Central memory CD8-positive, alpha-beta T cell (primary cell): ENCODE measurements around the gene ARL8B.

Experiments used
- ATAC-seq: fragments of 150-1000 bp; cut with Tn5 transposase; replicated peaks from 2 replicates; pipeline ENCODE4 v1.10.0; 2022; ENCODE audit warnings: mild to moderate bottlenecking, moderate FRiP score, moderate number of reproducible peaks; ENCODE audit not compliant: poor library complexity, severe bottlenecking; ENCODE audit errors: extremely low read depth
- DNase-seq, 2 donors: peaks; one replicate each; pipeline ENCODE4 v3.0.0; 2021; ENCODE audit warnings: low spot score in 2 of 2
- H3K27ac Mint-ChIP-seq: one replicate; pipeline ENCODE4 v1.8.0; 2022; ENCODE audit warnings: low read depth, mild to moderate bottlenecking, moderate library complexity, mixed read lengths
- H3K27me3 Mint-ChIP-seq: one replicate; pipeline ENCODE4 v1.8.0; 2022; ENCODE audit warnings: mixed read lengths
- H3K36me3 Mint-ChIP-seq: one replicate; pipeline ENCODE4 v1.8.0; 2022; ENCODE audit warnings: mild to moderate bottlenecking, moderate library complexity, mixed read lengths; ENCODE audit not compliant: insufficient read depth
- H3K4me1 Mint-ChIP-seq: one replicate; pipeline ENCODE4 v1.8.0; 2022; ENCODE audit warnings: mixed read lengths
- H3K4me3 Mint-ChIP-seq: one replicate; pipeline ENCODE4 v1.8.0; 2022; ENCODE audit warnings: mild to moderate bottlenecking, moderate library complexity, mixed read lengths
- H3K9me3 Mint-ChIP-seq: one replicate; pipeline ENCODE4 v1.8.0; 2022; ENCODE audit warnings: mixed read lengths

The ARL8B gene

DNA sequence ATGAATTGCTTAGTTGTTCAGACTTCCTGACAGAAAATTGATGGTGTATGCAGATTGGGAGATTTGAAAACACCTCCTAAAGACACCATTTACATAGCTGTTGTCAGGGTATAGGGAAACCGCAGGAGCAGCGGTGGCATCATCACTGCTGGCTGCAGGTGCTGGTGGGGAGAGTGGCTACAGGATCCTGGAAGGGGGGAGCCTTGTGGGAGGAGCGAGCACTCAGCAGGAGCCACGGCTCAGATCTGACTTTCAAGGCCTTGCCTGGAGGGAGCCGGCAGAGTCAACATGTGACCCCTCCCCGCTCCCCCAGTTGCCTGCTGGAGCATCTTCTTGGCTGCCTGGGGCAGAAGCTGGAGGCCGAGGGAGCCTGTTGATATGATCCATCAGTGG is 91.5 kb downstream of the ARL8B start:
- peaks cover 18% of the 10 kb centered on the region for H3K4me1 Mint-ChIP-seq
- H3K27me3 Mint-ChIP-seq, result no peaks in the 10 kb centered on the region
- DNase-seq, result no peak
- no peak for ATAC-seq
- H3K36me3 Mint-ChIP-seq, result peaks cover 78% of the 10 kb centered on the region
- H3K9me3 Mint-ChIP-seq, result no peaks in the 10 kb centered on the region
- no peak overlapping the region for H3K4me3 Mint-ChIP-seq
- H3K27ac Mint-ChIP-seq, result peak overlapping the region; percentile 71

DNA sequence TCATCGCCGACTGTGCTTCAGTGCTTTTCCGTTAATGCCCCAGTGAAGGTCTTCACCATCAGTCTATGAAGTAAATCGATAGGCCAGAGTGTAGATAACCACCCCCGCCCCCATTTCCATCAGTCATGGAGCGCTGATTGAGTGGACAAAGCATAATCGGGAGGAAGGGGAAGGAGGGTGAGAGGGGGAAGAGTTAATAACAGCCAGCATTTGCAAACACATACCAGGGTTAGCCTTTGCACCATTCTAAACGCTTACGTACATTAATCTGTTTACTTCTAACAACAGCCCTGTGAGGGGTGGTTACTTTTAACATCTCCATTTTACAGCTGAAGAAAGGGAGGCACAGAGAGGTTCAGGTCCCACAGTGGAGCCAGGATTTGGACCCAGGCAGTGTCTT is 92.3 kb downstream of the ARL8B start:
- no peaks in the 10 kb centered on the region for H3K27me3 Mint-ChIP-seq
- no peak for ATAC-seq
- no peaks in the 10 kb centered on the region for H3K9me3 Mint-ChIP-seq
- H3K4me1 Mint-ChIP-seq, result peaks cover 18% of the 10 kb centered on the region
- no peak for DNase-seq
- H3K27ac Mint-ChIP-seq, result peak overlapping the region; percentile 84
- H3K4me3 Mint-ChIP-seq, result no peak overlapping the region
- H3K36me3 Mint-ChIP-seq, result peaks cover 78% of the 10 kb centered on the region

DNA sequence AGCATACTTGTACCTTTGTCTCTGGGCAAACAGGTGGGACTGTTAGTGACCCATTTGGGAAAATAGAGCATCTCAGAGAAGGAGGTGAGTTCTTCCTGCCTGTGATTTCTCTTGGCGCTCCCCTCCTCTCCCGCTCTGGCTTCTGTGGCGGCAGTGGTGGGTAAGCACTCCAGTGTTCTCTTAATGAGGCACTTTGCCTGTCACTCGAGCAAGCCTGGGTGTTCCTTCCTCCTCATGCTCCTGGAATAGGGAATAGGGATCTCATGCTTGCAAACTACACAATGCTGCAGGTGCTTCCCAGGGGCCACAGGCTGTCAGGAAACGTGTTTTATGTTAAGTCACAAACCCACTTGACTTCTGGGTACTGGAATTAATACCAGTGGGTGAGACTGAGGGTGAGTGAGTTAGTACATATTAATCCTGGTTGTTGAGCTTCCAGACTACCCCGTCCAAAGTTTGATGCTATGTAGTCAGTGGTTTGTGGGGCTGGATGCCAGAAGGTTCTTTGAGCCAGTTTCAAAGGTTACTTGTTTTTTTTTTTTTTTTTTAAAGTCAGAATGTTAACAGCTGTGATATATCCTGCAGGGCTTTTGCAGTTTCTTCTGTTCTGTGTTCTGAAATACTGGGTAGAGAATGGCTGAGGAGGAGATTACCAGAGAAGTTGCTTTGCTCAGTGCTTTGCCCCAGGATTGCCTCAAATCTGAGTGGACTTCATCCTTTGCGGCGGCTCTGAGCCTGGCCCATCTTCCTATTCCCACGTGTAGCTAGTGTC is 95.9 kb downstream of the ARL8B start:
- peaks cover 59% of the 10 kb centered on the region for H3K36me3 Mint-ChIP-seq
- H3K27me3 Mint-ChIP-seq, result no peaks in the 10 kb centered on the region
- no peak for DNase-seq
- no peaks in the 10 kb centered on the region for H3K9me3 Mint-ChIP-seq
- no peak for ATAC-seq
- H3K27ac Mint-ChIP-seq, result no peak overlapping the region
- H3K4me1 Mint-ChIP-seq, result peaks cover 8% of the 10 kb centered on the region
- H3K4me3 Mint-ChIP-seq, result no peak overlapping the region

DNA sequence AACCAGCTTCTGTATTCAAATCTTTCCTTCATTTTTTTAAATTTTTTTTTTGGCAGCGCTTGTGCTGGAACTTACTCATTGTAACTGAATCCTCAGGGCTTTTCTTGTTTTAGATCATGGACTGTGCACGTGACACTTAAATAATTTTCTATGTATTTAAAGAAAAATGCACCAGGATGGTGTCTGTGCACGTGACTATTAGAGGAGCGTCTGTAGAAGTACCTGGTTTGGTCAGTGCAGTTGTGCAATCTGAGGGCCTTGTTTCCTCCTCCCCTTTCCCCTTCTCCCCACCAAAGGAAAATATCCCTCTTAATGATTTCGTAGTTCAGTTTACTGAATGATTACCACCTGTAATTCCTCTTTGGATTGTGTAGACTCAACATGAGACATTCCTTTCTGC is 96.7 kb downstream of the ARL8B start:
- H3K4me1 Mint-ChIP-seq, result peaks cover 3% of the 10 kb centered on the region
- H3K4me3 Mint-ChIP-seq, result no peak overlapping the region
- H3K27ac Mint-ChIP-seq, result no peak overlapping the region
- ATAC-seq (no peak), DNase-seq (no peak)
- H3K27me3 Mint-ChIP-seq, result no peaks in the 10 kb centered on the region
- H3K9me3 Mint-ChIP-seq, result no peaks in the 10 kb centered on the region
- H3K36me3 Mint-ChIP-seq, result peaks cover 51% of the 10 kb centered on the region

DNA sequence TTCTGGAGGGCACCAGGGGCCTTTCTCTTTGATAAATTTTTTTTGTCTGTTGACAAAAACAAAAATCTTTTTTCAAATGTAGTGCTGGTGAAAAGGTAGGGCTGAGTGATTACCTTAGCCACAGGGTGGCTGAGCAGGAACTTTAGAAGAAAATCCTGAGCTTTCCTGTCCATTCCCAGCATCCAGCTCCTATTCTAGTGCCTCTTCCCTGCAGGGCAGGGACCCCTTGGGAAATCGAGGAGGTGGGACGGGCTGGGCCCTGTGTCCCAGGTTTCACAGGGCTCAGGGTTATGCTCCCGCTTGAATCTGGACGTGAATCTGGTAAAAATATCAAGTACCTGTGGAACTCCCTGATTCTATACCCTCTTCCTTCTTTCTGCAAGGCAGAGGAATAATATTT is 97.1 kb downstream of the ARL8B start:
- Mint-ChIP-seq H3K4me1 (no peaks in the 10 kb centered on the region), H3K4me3 (no peak overlapping the region), H3K27ac (no peak overlapping the region), H3K36me3 (peaks cover 50% of the 10 kb centered on the region), H3K27me3 (no peaks in the 10 kb centered on the region), H3K9me3 (no peaks in the 10 kb centered on the region)
- ATAC-seq (no peak), DNase-seq (no peak)

DNA sequence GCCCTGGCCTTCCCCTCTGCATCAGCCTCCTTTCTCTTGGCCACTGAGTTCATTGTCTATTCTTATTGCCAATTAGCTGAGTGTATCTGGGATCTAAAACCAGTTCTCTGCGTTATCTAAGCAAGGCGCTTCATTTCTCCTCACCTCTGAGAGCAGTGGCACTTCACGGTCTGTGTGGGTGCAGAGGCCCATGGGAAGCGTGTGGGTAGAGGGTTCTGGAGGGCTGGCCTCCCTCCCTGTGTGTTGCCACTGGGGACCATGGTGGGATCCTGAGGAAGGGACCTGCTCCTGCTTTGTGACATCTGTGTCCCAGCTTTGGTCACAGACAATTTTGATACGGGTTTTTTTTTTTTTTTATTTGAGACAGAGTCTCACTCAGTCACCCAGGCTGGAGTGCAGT is 98.1 kb downstream of the ARL8B start:
- no peak for DNase-seq

DNA sequence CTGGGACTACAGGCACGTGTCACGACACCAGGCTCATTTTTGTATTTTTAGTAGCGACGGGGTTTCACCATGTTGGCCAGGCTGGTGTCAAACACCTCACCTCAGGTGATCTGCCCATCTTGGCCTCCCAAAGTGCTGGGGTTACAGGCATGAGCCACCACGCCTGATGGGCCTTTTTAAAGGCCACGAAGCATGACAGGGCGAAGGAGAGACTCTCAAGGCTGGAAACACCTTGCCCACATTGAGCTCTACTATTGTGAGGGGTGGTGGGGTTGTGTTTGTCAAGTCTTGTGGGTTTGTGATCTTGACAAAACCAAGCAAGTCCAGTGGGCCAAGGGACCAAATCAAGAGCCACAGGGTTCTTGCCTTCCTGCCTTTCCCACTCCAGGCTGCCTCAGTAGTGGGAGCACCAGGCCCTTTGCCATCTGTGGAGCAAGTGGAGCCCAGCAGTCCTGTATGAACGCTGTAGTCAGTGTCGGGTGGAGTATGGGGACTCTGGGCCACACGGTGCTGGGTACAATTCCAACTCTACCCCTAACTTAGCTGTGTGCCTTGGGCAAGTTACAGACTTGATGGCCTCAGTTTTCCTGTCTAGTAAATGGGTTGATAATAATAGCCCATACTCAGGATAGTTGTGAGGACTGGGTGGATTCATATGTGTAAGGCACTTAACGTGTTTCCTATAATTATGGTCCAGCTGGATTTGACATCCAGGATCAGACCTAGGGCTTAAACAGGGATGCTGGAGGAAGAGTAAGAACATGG is 98.8 kb downstream of the ARL8B start:
- ATAC-seq (no peak), DNase-seq (no peak)
- H3K27ac Mint-ChIP-seq, result no peak overlapping the region
- H3K36me3 Mint-ChIP-seq, result peaks cover 36% of the 10 kb centered on the region
- H3K27me3 Mint-ChIP-seq, result no peaks in the 10 kb centered on the region
- H3K4me1 Mint-ChIP-seq, result no peaks in the 10 kb centered on the region
- no peaks in the 10 kb centered on the region for H3K9me3 Mint-ChIP-seq
- H3K4me3 Mint-ChIP-seq, result no peak overlapping the region

More for the DNA sequence above, 98.1 kb downstream of the ARL8B start:
- ATAC-seq, result no peak
- no peaks in the 10 kb centered on the region for H3K27me3 Mint-ChIP-seq
- H3K4me3 Mint-ChIP-seq, result no peak overlapping the region
- H3K4me1 Mint-ChIP-seq, result no peaks in the 10 kb centered on the region
- H3K27ac Mint-ChIP-seq, result no peak overlapping the region
- no peaks in the 10 kb centered on the region for H3K9me3 Mint-ChIP-seq
- H3K36me3 Mint-ChIP-seq, result peaks cover 40% of the 10 kb centered on the region

DNA sequence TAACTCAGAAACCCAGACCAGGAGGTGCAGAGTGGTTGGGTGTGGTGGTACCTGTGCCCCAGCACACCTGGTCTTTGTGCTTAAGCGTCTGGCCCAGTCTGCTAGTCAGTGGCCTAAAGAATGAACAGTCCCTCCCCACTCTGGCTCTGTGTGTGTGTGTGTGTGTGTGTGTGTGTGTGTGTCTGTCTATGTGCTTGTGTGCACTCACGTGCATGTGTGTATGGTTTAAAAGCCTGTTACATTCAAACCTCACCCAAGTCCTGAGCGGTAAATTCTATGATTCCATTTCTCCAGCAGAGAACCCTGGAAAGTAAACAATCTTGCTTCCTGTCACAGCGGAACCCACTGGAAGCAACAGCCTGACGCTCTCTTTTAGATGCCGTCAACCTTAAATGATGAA is 99.6 kb downstream of the ARL8B start:
- no peaks in the 10 kb centered on the region for H3K4me1 Mint-ChIP-seq
- H3K27me3 Mint-ChIP-seq, result no peaks in the 10 kb centered on the region
- H3K27ac Mint-ChIP-seq, result no peak overlapping the region
- H3K9me3 Mint-ChIP-seq, result no peaks in the 10 kb centered on the region
- H3K36me3 Mint-ChIP-seq, result peaks cover 28% of the 10 kb centered on the region
- DNase-seq (no peak), ATAC-seq (no peak)
- H3K4me3 Mint-ChIP-seq, result no peak overlapping the region

DNA sequence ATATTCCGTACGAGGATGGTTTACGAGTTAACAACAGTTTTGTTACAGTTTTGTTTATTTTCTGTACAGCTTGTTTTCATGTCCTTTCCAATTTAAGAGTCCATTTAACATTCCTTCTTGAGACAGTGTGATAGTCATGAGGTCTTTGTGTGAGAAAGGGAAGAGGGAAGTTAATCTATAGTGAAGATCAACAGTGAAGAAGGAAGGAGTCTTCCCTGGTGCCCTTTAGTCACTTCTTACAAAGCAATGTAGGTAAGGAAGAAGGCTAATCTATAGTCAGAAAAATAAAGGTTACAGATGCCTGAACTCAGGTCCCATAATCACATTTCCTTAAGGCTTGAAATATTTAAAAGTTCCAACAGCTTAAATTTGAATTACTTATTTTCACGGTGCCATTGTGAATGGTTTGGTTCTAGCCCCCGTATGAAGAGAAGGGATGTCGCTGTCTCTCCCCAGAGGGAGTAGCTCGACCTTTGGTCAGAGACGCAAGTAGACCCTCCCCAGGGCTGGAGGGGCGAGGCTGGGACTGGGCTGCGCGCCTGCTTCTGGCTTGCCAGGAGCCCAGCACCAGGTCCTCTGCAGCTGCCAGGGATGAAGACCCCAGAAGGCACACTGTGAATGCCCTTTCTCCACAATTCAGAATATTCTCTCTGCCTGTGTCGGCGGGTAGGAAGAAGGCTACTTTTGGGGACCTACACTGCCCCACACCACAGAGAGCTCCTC is 100.4 kb downstream of the ARL8B start:
- Mint-ChIP-seq H3K27ac (no peak overlapping the region), H3K9me3 (no peaks in the 10 kb centered on the region), H3K36me3 (peaks cover 23% of the 10 kb centered on the region), H3K27me3 (no peaks in the 10 kb centered on the region), H3K4me1 (no peaks in the 10 kb centered on the region), H3K4me3 (no peak overlapping the region)
- no peak for ATAC-seq
- DNase-seq, result no peak

DNA sequence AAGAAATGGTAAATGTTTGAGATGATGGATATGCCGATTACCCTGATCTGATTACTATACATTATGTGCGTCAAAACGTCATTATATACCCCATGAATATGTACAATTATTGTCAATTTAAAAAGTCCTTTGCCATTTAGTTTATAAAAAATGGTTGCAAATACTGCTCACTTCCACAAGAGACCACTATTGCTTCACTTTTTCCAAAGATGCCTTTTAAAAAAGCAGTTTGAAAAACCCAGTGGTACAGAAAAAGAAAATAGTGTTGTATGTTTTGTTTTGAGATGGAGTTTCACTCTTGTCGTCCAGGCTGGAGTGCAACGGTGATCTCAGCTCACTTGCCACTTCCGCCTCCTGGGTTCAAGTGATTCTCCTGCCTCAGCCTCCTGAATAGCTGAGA is 104.7 kb downstream of the ARL8B start:
- Mint-ChIP-seq H3K36me3 (peaks cover 3% of the 10 kb centered on the region), H3K4me1 (no peaks in the 10 kb centered on the region), H3K27me3 (no peaks in the 10 kb centered on the region), H3K27ac (no peak overlapping the region), H3K4me3 (no peak overlapping the region), H3K9me3 (no peaks in the 10 kb centered on the region)
- ATAC-seq (no peak), DNase-seq (no peak)

DNA sequence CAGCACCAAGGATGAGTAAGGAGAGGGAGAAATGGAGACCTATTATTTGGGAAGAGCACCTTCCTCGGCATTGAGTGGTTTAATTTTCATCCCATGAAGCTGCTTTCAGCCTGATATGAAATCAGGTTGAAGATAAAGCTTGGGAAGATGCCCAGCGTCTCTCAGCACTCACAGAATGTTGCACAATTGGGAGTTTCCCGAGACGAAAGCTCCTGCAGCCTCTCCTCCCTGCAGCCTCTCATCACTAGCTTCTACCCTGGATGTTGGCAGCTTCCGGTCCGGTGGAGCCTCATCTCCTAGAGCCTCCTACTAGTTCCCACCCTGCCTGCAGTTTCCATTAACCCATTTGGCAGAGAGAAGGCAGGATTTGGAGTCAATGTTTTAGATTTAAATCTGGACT is 105.7 kb downstream of the ARL8B start:
- DNase-seq, result no peak

DNA sequence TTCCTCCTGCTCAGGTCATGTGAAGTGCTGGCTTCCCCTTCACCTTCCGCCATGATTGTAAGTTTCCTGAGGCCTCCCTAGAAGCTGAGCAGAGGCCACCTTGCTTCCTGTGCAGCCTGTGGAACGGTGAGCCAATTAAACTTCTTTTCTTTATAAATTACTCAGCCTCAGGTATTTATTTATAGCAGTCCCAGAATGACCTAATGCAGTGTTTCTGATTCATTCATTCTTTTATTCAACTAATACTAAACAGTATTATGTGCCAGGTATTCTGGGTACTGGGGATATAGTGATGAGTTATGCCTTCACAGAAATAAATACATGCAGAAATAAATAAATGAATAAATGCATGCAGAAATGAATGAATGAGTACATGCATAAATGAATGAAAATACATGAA is 107.3 kb downstream of the ARL8B start:
- Mint-ChIP-seq H3K4me1 (no peaks in the 10 kb centered on the region), H3K9me3 (no peaks in the 10 kb centered on the region), H3K27ac (no peak overlapping the region), H3K4me3 (no peak overlapping the region), H3K27me3 (no peaks in the 10 kb centered on the region), H3K36me3 (peaks cover 2% of the 10 kb centered on the region)
- DNase-seq (no peak), ATAC-seq (no peak)

More for the DNA sequence above, 105.7 kb downstream of the ARL8B start:
- peaks cover 2% of the 10 kb centered on the region for H3K36me3 Mint-ChIP-seq
- H3K27me3 Mint-ChIP-seq, result no peaks in the 10 kb centered on the region
- no peaks in the 10 kb centered on the region for H3K4me1 Mint-ChIP-seq
- no peak overlapping the region for H3K4me3 Mint-ChIP-seq
- no peaks in the 10 kb centered on the region for H3K9me3 Mint-ChIP-seq
- ATAC-seq, result no peak
- no peak overlapping the region for H3K27ac Mint-ChIP-seq
